ENCODE data around the gene NR2E1. TPM values are rescaled to one million over a fixed set of nuclear protein-coding genes. Genes with fewer than 3 reads are reported as not detected.

Gene NR2E1
- total and polyA plus RNA-seq, 12 donors = not detected

GRCh38 chr6:108195209-108195608, 29.4 kb downstream of the NR2E1 start:
- no peak for TF ChIP-seq CTCF (IDR thresholded peaks at IDR 0.05)
- Histone ChIP-seq H3K4me1 (no peaks in the 10 kb centered on the region), H3K36me3 (no peaks in the 10 kb centered on the region), H3K4me3 (no peak overlapping the region), H3K27ac (no peak overlapping the region), H3K9me3 (no peaks in the 10 kb centered on the region), H3K27me3 (peaks cover 0 to 19% (median 16%) of the 10 kb centered on the region in 7 donors)
- DNase-seq = no peak
- intact Hi-C loops (cut with DNase I) = no loop called here
- no peak for ATAC-seq
- WGBS, 2 donors = 90 to 94% methylated on average over 3 of the region's 3 CpGs

GRCh38 chr6:108198761-108199498, 33.1 kb downstream of the NR2E1 start:
- 77 to 86% methylated on average over 19 of the region's 19 CpGs for WGBS, 2 donors
- intact Hi-C loops (cut with DNase I) = no loop called here
- Histone ChIP-seq H3K27ac (no peak overlapping the region), H3K36me3 (peaks cover 0 to 17% (median 0%) of the 10 kb centered on the region in 9 donors), H3K27me3 (peaks cover 0 to 3% (median 0%) of the 10 kb centered on the region in 7 donors), H3K9me3 (no peaks in the 10 kb centered on the region), H3K4me3 (no peak overlapping the region), H3K4me1 (no peaks in the 10 kb centered on the region)
- TF ChIP-seq CTCF (IDR thresholded peaks at IDR 0.05) = no peak
- ATAC-seq (peak in 1 of 8 donors; percentile 19), DNase-seq (no peak)

GRCh38 chr6:108200186-108200585, 34.4 kb downstream of the NR2E1 start:
- 95 to 97% methylated on average over 8 of the region's 8 CpGs for WGBS, 2 donors
- ATAC-seq (no peak), DNase-seq (no peak)
- peaks cover 0 to 26% (median 0%) of the 10 kb centered on the region in 9 donors for H3K36me3 ChIP-seq
- no peak for TF ChIP-seq CTCF (IDR thresholded peaks at IDR 0.05)
- H3K27me3 ChIP-seq = no peaks in the 10 kb centered on the region
- no peak overlapping the region for H3K4me3 ChIP-seq
- H3K27ac ChIP-seq = no peak overlapping the region
- H3K9me3 ChIP-seq = no peaks in the 10 kb centered on the region
- no peaks in the 10 kb centered on the region for H3K4me1 ChIP-seq
- intact Hi-C loops (cut with DNase I) = no loop called here

GRCh38 chr6:108200631-108201030, 34.8 kb downstream of the NR2E1 start:
- Histone ChIP-seq H3K4me3 (no peak overlapping the region), H3K27ac (no peak overlapping the region), H3K9me3 (no peaks in the 10 kb centered on the region), H3K4me1 (no peaks in the 10 kb centered on the region), H3K27me3 (no peaks in the 10 kb centered on the region), H3K36me3 (peaks cover 0 to 26% (median 0%) of the 10 kb centered on the region in 9 donors)
- intact Hi-C loops (cut with DNase I) = no loop called here
- DNase-seq (no peak), ATAC-seq (no peak)
- WGBS, 2 donors = 89 to 91% methylated on average over 7 of the region's 7 CpGs
- TF ChIP-seq CTCF (IDR thresholded peaks at IDR 0.05) = no peak

Data from heart right ventricle (tissue), 16 donors.